Type B pancreatic cell (in vitro differentiated cells): ENCODE results near the gene PTPN1. TPM values are rescaled to one million over a fixed set of nuclear protein-coding genes. Genes with fewer than 3 reads are reported as not detected.

Source experiments
- DNase-seq: peaks from one replicate; pipeline ENCODE4 v3.0.0; 2021; ENCODE audit warnings: mixed read lengths; ENCODE audit not compliant: unreplicated experiment; ENCODE audit errors: extremely low spot score
- H3K27ac Mint-ChIP-seq: 2 replicates; pipeline ENCODE4 v1.8.0; 2021; ENCODE audit warnings: mild to moderate bottlenecking, mixed read lengths
- H3K27me3 Mint-ChIP-seq: 2 replicates; pipeline ENCODE4 v1.8.0; 2021; ENCODE audit warnings: mixed read lengths
- H3K36me3 Mint-ChIP-seq: 2 replicates; pipeline ENCODE4 v1.8.0; 2021; ENCODE audit warnings: mixed read lengths
- H3K4me1 Mint-ChIP-seq: one replicate; pipeline ENCODE4 v1.8.0; 2021; ENCODE audit warnings: mixed read lengths; ENCODE audit not compliant: unreplicated experiment
- H3K4me3 Mint-ChIP-seq: 2 replicates; pipeline ENCODE4 v1.8.0; 2021; ENCODE audit warnings: mild to moderate bottlenecking, mixed read lengths
- H3K9me3 Mint-ChIP-seq: 2 replicates; pipeline ENCODE4 v1.8.0; 2021; ENCODE audit warnings: mixed read lengths
- total RNA-seq: library from RNA; stranded (reverse); gene quantifications from 2 replicates; pipeline ENCODE4 v1.2.1, GENCODE V29; 2021; ENCODE audit warnings: low replicate concordance
- TF ChIP-seq, protein P1 (sequence below): fragments of 200-600 bp; sonication (generic); conservative IDR thresholded peaks from 2 replicates; pipeline ENCODE4 v1.5.0; 2021; ENCODE audit warnings: antibody characterized with exemption, mild to moderate bottlenecking

Gene PTPN1
- total RNA-seq, 1 donor from 2014 or later: 27.6 TPM

DNA sequence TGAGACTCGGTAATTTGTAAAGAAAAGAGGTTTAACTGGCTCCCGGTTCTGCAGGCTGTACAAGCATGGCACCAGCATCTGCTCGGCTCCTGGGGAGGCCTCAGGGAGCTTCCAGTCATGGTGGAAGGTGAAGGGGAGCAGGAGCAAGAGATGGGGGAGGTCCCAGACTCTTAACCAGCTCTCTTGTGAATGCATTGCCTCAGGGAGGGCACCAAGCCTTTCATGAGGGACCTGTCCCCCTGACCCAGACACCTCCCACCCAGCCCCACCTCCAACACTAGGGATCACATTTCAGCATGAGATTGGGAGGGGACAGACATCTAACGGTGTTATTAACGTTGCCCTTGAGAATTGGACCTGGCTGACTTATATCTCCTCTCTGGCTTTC, 68.6 kb downstream of the PTPN1 start:
- Mint-ChIP-seq H3K9me3 (no peaks in the 10 kb centered on the region), H3K27ac (no peak overlapping the region), H3K36me3 (peaks cover 30% of the 10 kb centered on the region), H3K4me1 (no peaks in the 10 kb centered on the region), H3K4me3 (no peak overlapping the region), H3K27me3 (no peaks in the 10 kb centered on the region)
- TF ChIP-seq, protein P1, sequence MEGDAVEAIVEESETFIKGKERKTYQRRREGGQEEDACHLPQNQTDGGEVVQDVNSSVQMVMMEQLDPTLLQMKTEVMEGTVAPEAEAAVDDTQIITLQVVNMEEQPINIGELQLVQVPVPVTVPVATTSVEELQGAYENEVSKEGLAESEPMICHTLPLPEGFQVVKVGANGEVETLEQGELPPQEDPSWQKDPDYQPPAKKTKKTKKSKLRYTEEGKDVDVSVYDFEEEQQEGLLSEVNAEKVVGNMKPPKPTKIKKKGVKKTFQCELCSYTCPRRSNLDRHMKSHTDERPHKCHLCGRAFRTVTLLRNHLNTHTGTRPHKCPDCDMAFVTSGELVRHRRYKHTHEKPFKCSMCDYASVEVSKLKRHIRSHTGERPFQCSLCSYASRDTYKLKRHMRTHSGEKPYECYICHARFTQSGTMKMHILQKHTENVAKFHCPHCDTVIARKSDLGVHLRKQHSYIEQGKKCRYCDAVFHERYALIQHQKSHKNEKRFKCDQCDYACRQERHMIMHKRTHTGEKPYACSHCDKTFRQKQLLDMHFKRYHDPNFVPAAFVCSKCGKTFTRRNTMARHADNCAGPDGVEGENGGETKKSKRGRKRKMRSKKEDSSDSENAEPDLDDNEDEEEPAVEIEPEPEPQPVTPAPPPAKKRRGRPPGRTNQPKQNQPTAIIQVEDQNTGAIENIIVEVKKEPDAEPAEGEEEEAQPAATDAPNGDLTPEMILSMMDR: no peak
- DNase-seq: no peak

- no peaks in the 10 kb centered on the region for H3K9me3 Mint-ChIP-seq
- no peak for DNase-seq
- H3K4me1 Mint-ChIP-seq: no peaks in the 10 kb centered on the region
- H3K36me3 Mint-ChIP-seq: peaks cover 27% of the 10 kb centered on the region
- H3K4me3 Mint-ChIP-seq: no peak overlapping the region
- TF ChIP-seq, protein P1: no peak
- H3K27ac Mint-ChIP-seq: no peak overlapping the region
- no peaks in the 10 kb centered on the region for H3K27me3 Mint-ChIP-seq
These were observed 69.3 kb downstream of the PTPN1 start for GRCh38 chr20:50579511-50579910.

DNA sequence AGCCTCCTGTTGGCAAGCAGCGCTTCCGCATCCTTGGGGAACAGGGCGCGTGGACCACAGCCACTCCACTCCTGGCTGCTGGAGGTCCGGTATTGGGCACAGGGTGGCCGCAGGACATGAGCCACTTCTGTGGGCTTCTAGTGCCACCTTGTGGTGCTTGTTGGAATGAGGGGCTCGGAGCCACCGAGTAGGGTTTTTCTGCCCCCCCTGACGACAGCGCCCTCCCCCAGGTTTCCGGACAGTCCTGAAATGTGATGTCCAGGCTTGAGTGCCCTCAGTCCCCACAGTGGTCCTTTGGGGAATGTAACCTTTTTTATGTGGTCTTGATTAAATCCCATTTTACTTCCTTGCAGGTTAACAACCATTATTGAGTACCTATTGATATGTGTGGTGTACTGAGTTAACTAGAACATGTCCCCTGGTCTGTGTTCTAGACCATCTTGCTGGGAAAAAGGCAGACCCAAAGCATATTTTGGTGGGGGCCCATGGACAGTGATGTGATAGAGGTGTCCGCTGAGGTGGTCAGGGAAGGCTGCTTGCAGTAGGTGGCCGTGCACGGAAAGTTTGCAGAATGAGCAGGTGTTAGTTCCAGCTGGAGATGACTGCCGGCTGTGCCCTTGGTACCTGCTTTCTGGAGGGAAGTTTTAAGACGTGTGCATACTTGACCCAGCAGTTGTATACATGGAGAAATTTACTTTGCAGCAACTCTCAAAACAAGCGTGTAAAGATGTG, 70.0 kb downstream of the PTPN1 start:
- Mint-ChIP-seq H3K9me3 (no peaks in the 10 kb centered on the region), H3K27ac (no peak overlapping the region), H3K4me3 (no peak overlapping the region), H3K36me3 (peaks cover 29% of the 10 kb centered on the region), H3K4me1 (no peaks in the 10 kb centered on the region), H3K27me3 (no peaks in the 10 kb centered on the region)
- DNase-seq: no peak
- TF ChIP-seq, protein P1: peak; percentile 85

GRCh38 chr20:50580842-50581544, 70.8 kb downstream of the PTPN1 start:
- Mint-ChIP-seq H3K27ac (no peak overlapping the region), H3K36me3 (peaks cover 26% of the 10 kb centered on the region)

DNA sequence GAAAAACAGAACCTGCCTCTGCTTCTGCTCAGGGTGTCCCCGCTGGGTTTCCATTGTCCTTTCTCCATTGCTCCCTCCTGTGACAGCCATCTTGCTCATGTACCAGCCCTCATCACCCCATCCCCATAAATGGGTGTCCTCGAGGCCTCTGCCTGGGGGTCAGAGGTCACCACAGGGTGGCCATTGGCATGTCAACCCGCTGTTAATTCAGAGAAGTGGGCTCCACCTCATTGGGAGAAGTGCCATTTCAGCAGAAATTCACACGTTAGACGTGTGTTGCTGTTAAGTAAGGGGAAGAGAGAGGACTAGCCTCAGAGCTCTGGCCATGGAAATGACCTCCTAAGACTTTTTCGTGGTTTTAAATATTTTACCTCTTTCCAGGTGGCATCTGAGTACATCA, 71.9 kb downstream of the PTPN1 start:
- no peaks in the 10 kb centered on the region for H3K27me3 Mint-ChIP-seq
- no peak for DNase-seq
- no peaks in the 10 kb centered on the region for H3K4me1 Mint-ChIP-seq
- no peaks in the 10 kb centered on the region for H3K9me3 Mint-ChIP-seq
- no peak overlapping the region for H3K4me3 Mint-ChIP-seq
- H3K36me3 Mint-ChIP-seq: peaks cover 23% of the 10 kb centered on the region
- H3K27ac Mint-ChIP-seq: no peak overlapping the region
- TF ChIP-seq, protein P1: no peak

More at GRCh38 chr20:50580842-50581544, 70.8 kb downstream of the PTPN1 start:
- DNase-seq: no peak
- Mint-ChIP-seq H3K27me3 (no peaks in the 10 kb centered on the region), H3K9me3 (no peaks in the 10 kb centered on the region), H3K4me1 (no peaks in the 10 kb centered on the region), H3K4me3 (no peak overlapping the region)
- TF ChIP-seq, protein P1: no peak
